Colonic mucosa (tissue), 4 donors: ENCODE data around the gene AOPEP. TPM values are rescaled to one million over a fixed set of nuclear protein-coding genes. Genes with fewer than 3 reads are reported as not detected.
"Not testable (repeated sequence)": the region's sequence is repeated elsewhere in the genome, so short reads cannot be mapped to it uniquely, and the experiment has no call there.

ENCODE experiments used
- DNase-seq: peaks from one replicate; pipeline ENCODE4 v3.0.0-alpha.2; 2020
- H3K27ac ChIP-seq: fragments of 200-600 bp; one replicate; pipeline ENCODE4 v1.8.0; 2021
- H3K27me3 ChIP-seq: fragments of 200-600 bp; one replicate; pipeline ENCODE4 v1.8.0; 2021
- H3K36me3 ChIP-seq: fragments of 200-600 bp; one replicate; pipeline ENCODE4 v1.8.0; 2021
- H3K4me1 ChIP-seq: fragments of 200-600 bp; one replicate; pipeline ENCODE4 v1.8.0; 2021; ENCODE audit warnings: mild to moderate bottlenecking
- H3K4me3 ChIP-seq: fragments of 200-600 bp; one replicate; pipeline ENCODE4 v1.8.0; 2021
- H3K9ac ChIP-seq, 2 donors: one replicate each; pipeline ENCODE4 v1.7.0; 2013; ENCODE audit warnings: control low read depth in 2 of 2, low read depth in 2 of 2, low read length in 2 of 2
- H3K9me3 ChIP-seq: fragments of 200-600 bp; one replicate; pipeline ENCODE4 v1.8.0; 2021
- CTCF ChIP-seq: fragments of 200-600 bp; IDR thresholded peaks from one replicate; pipeline ENCODE4 v1.8.0; 2022; ENCODE audit warnings: antibody characterized with exemption, mild to moderate bottlenecking
- intact Hi-C: fragments of 100-400 bp; cut with DNase I; formaldehyde crosslinking; loops from one replicate; pipeline ENCODE4 v1.14.1; 2022
- total RNA-seq, 2 donors: library from RNA; stranded (reverse); fragmentation: NEBNext Ultra II Directional in 1 of 2; extraction: Animal tissue kit (Norgen Biotek cat#: 25700) in 1 of 2; gene quantifications; one replicate each; pipeline ENCODE4 v1.2.1, GENCODE V29; 2021
- donor health status: healthy.
- donor health status: DM: no; HTN: no; CAD: no.
- donor health status: DM: no; HTN: no; CAD: no.

AOPEP gene
- total RNA-seq, 2 donors from 2014 or later, result 38.4 to 43.2 TPM

- H3K9ac ChIP-seq, result no peak overlapping the region
- no peaks in the 10 kb centered on the region for H3K4me1 ChIP-seq
- no peak overlapping the region for H3K4me3 ChIP-seq
- no peak for TF ChIP-seq CTCF
- peak overlapping the region; percentile 34 for H3K27ac ChIP-seq
- intact Hi-C loops, result loop anchor here (10.0 kb wide), 1 partner anchor 233 kb away; no protein-coding TSS in a partner anchor
- no peaks in the 10 kb centered on the region for H3K27me3 ChIP-seq
- H3K36me3 ChIP-seq, result no peaks in the 10 kb centered on the region
- DNase-seq, result no peak
- no peaks in the 10 kb centered on the region for H3K9me3 ChIP-seq
Measured at GRCh38 chr9:95017661-95018060, 291.2 kb downstream of the AOPEP start.

- Histone ChIP-seq H3K9ac (no peak overlapping the region), H3K4me1 (peaks cover 2% of the 10 kb centered on the region), H3K36me3 (no peaks in the 10 kb centered on the region), H3K9me3 (no peaks in the 10 kb centered on the region), H3K27ac (peak overlapping the region; percentile 34), H3K4me3 (no peak overlapping the region), H3K27me3 (no peaks in the 10 kb centered on the region)
- intact Hi-C loops, result loop anchor here (10.0 kb wide), 1 partner anchor 234 kb away; no protein-coding TSS in a partner anchor
- DNase-seq, result no peak
- no peak for TF ChIP-seq CTCF
Measured at GRCh38 chr9:95018099-95018936, 291.8 kb downstream of the AOPEP start.

GRCh38 chr9:95020644-95021043 lies 294.1 kb downstream of the AOPEP start:
- H3K27me3 ChIP-seq, DNase-seq, H3K9ac ChIP-seq, H3K9me3 ChIP-seq, H3K36me3 ChIP-seq, H3K4me3 ChIP-seq, H3K4me1 ChIP-seq, H3K27ac ChIP-seq, intact Hi-C loops: not testable (repeated sequence)

GRCh38 chr9:95021166-95021886 lies 294.8 kb downstream of the AOPEP start:
- no peak for DNase-seq
- H3K9ac ChIP-seq, result no peak overlapping the region
- TF ChIP-seq CTCF, result no peak
- H3K4me3 ChIP-seq, result no peak overlapping the region
- H3K4me1 ChIP-seq, result peaks cover 13% of the 10 kb centered on the region
- intact Hi-C loops, result no loop called here
- H3K9me3 ChIP-seq, result no peaks in the 10 kb centered on the region
- H3K27me3 ChIP-seq, result no peaks in the 10 kb centered on the region
- H3K27ac ChIP-seq, result no peak overlapping the region
- H3K36me3 ChIP-seq, result no peaks in the 10 kb centered on the region

GRCh38 chr9:95022657-95023056 lies 296.2 kb downstream of the AOPEP start:
- no peak overlapping the region for H3K27ac ChIP-seq
- peaks cover 13% of the 10 kb centered on the region for H3K4me1 ChIP-seq
- no peak overlapping the region for H3K9ac ChIP-seq
- no peaks in the 10 kb centered on the region for H3K36me3 ChIP-seq
- H3K4me3 ChIP-seq, result no peak overlapping the region
- no peak for TF ChIP-seq CTCF
- intact Hi-C loops, result no loop called here
- DNase-seq, result no peak
- no peaks in the 10 kb centered on the region for H3K9me3 ChIP-seq
- H3K27me3 ChIP-seq, result no peaks in the 10 kb centered on the region
